Putamen (tissue), 1 donor: ENCODE results near the gene BTG4.

Source experiments
- DNase-seq: peaks from one replicate; pipeline ENCODE4 v3.0.0-alpha.2; 2016; ENCODE audit warnings: low spot score

Gene BTG4

DNA sequence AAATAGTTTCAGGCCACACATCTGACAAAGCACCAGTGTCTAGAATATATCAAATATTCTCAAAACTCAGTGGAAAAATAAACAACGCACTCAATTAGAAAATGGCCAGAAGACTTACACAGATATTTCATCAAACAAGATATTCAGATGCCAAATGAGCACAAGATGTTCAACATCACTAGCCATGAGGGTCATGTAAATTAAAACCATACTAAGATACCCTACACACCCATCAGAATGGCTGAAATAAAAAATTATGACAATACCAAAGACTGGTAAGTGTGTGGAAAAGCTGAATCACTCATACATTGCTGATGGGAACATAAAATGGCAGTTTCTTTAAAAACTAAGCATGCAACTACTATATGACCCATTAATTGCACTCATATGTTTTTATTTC is 21.7 kb downstream of the BTG4 start:
- DNase-seq: no peak

DNA sequence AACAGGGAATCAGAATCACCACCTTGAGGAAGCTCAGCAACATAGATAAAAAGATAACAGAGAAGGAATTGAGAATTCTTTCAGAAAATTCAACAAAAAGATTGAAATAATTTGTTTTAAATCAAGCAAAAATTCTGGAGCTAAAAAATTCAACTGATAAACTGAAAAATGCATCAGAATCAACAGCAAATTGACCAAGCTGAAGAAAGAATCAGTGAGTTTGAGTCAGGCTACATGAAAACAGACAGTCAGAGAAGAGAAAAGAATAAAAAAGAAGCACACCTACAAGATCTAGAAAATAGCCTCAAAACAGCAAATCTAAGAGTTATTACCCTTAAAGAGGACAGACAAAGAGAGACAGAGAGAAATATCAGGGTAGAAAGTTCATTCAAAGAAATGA is 28.8 kb downstream of the BTG4 start:
- DNase-seq: no peak

DNA sequence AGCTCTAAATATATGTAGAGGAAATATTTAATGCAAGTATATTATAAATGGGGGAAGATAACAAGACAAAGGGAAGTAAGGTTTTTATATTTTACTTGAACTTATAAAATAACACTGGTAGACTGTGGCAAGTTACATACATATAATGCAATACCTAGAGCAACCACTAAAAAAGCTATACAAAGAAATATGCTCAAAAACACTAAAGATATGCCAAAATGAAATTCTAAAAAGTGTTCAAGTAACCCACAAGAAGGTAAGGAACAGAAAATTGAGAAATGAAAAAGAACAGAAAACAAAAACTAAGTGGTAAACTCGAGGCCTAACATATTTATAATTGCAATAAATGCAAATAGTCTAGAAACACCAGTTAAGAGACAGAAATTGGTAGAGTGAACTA is 32.5 kb downstream of the BTG4 start:
- no peak for DNase-seq

DNA sequence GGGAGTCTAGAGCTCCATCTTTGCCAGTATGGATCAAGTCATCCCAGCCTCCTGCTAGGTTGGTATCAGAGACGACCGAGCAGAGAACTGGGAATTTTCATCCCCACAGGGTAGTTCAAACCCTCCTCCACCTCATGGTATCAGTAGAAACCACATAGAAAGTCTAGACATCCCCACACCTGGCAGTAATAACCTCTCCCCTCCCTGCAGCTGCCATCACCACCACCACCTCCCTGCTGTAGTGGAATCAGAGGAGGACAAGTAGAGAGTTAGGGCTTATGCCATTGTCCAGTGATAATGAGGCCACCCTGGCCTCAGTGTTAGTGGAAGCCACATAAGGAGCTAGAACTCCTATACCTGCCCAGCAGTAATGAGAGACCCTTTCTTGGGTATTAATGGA is 34.3 kb downstream of the BTG4 start:
- DNase-seq: no peak

DNA sequence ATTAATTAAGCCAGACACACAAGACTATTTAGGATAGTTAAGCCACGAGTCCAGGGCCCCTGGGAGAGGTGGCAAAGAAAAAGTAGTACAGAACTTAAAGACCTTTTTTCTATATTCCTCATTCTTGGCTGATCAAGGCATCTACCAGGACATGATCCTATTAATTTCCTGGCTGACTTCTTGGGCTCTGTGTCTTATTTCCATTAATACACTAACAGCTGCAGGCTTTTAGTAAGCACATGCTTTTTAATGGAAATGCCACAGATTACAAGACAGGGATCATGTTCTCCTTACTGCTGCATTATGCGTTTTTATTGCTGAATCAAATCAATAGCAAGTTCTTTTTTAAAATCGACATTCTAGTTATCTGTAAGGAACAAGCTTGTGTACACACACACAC is 35.2 kb downstream of the BTG4 start:
- no peak for DNase-seq

DNA sequence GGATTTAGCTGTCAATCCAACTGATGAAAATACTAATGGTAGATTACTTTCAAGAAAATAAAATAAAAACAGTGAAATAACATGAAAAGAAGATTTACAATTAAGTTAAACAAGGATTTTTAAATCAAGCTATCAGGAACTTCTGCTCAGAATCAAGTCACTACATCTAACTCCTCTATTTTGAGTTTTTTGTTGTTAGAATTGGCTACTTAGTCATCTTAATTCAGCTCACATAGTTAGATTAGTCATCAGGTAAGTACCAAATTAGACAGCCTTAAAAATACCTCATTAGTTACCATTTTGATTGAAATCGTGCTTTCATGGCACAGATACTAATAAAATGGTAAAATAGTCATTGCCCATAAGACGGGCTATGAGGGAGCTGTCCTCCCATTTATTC is 35.8 kb downstream of the BTG4 start:
- no peak for DNase-seq

DNA sequence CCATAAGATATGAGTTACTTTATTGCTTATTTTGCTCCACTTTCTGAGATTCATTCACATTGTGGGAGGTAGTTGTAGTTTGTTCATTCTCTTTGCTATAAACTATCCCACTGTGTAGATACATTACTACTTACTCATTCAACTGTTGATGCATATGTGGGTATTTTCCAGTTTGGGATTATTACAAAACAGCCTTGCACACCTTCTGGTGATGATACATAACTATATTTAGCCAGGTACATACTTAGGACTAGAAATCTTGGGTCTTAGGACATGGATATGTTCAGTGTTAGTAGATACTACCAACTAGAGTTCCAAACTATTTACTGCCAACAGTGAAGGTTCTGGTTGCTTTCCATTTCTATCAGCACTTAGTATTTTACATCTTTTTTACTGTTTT is 37.8 kb downstream of the BTG4 start:
- DNase-seq: no peak

DNA sequence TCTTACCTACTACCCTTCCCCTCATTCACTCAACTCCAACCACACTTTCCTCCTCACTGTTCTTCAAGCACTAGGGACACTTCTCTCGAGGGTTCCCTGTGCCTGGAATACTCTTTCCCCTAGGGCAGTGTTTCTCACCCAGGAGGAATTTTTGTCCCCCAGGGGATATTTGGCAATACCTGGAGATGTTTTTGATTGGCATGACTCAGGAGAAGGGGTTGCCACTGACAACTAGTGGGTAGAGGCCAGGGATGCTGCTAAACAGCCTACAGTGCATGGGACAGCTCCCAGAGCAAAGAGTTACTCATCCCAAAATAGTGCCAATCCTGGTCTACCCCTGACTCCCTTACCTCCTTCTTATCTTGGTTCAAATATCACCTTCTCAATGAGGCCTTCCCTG is 40.0 kb downstream of the BTG4 start:
- DNase-seq: no peak

DNA sequence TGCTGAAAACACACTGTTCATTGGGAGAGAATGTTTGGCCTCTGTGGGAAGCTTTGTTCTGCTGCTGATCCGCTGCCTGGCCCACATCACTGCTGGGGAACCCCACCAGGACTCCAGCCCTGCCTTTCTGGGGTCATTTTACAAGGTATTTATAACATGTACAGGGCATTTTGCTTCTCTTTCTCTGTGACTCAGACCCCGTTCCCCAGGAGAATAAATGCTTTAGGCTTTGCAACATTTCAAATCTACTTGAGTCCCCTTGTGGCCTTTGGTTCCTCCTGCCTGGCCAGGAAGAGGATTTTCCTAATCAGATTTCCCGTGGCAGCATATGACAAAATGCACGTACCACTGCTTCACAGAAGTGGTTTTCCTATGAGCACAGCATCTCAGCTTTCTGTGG is 43.0 kb downstream of the BTG4 start:
- no peak for DNase-seq

DNA sequence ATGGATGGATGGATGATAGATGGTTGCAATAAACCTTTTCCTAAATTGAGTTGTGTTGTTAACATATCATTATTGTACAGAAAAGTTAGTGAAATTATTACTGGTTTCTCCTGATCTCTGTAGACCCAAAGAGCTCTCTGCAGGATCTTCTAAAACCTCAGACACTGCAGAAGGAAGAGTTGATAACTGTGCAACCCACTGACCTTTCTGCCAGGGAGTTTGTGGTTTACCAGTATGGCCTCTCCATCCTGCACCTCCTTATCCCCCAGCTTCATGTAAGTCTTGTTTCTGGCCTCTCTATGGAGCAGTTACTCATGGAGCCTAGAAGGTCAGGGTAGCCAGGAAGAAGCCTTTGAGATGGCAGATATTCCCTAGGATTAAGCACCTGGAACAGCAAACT is 45.6 kb downstream of the BTG4 start:
- no peak for DNase-seq

DNA sequence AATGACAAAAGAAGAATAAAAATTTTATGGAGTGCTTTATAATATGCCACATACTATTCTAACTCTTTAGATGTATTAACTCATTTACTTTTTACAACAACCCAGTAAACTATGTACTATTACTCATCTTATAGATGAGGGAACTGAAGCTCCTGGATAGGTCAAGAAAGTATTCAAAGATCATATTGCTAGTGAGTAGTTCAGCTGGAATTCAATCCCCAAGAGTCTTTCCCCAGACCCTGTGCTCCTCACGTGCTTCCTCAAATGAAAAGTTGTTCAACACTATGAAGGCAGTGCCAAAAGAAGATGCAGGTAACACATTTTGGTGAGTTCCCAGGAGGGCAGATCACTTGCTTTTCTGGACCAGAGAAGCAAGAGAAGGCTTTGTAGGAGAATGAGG is 46.8 kb downstream of the BTG4 start:
- no peak for DNase-seq

DNA sequence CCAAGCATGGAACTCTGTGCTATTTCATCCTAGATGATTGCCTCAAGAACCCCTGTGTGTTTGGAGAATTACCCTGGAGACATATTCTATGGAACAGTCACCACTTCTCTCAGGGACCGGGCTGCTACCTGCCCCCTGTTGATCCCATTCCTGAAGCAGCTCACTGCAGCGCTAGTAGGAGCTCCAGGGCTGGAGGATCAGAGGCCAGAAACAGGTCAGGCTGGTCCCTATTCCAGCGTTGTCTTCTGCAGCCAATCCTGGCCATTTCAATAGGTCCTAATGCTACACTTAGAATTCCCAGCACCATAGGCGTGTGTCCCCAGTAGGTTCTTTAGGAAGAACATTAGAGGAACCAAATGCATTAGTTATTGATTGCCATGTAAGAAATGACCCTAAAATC is 48.9 kb downstream of the BTG4 start:
- no peak for DNase-seq

DNA sequence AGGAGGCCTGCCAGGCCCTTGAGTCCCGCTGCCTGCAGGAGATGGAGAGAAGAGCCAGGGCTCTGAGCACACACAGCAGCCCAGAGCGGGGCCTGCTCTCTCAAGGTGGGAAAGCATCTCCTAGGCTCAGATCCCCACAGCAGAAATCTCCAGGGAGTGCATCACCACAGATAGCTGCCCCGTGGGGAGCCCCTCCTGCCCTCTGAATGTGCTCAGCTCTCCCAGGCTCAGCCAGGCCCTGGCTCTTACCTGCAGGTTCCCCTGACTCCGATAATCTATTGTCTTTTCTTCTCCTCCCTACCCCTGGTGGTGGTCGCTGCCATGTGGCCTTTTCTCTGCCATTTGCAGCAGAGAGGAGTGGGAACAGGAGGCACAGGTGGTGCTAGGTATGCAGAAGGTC is 49.9 kb downstream of the BTG4 start:
- no peak for DNase-seq

DNA sequence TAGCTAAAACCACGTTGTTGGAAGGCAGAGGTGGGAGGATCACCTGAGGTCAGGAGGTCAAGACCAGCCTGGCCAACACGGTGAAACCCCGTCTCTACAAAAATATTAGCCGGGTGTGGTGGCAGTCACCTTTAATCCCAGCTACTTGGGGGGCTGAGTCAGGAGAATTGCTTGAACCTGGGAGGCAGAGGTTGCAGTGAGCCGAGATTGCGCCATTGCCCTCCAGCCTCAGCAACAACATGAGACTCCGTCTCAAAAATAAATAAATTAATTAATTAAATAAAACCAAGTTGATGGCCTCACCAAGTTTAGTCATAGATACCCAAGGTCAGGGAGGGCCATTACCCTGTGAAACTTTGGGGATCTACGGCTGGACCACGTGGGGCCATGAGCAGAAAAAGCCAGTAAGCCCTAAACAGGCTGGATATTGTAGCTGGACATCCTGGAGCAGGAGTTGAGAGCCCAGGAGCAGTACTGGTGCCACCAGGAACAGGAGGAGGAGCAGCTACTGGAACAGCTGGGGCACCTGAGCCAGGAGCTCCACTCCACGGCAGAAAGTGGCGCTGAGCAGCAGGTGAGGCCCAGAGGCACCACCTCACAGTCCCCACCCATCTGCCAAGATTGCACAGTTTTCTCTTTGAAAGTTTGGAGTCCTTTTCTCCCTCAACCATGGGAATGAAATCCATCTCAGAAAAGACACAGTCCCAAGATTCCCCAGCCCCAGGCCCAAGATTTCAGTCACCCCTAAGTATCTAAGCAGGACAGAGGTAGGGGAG is 50.5 kb downstream of the BTG4 start:
- DNase-seq: no peak

DNA sequence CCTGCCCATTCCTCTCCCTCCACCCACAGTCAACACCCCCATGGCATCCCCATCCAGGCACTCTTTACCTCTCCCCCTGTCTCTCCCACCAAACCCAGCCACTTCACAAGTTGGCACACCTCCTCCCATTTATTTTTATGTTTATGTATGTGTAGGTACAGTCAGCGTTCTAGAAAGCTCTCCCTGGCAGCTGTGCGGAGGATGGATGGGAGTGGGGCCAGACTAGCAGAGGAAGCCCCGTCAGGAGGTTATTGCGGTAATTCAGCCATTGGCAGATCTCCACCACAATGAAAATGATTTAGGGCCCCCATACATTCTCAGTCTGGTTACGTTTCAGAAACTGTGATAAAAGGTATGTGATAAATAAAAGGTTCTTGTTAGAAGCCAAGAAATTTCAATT is 51.3 kb downstream of the BTG4 start:
- DNase-seq: no peak

DNA sequence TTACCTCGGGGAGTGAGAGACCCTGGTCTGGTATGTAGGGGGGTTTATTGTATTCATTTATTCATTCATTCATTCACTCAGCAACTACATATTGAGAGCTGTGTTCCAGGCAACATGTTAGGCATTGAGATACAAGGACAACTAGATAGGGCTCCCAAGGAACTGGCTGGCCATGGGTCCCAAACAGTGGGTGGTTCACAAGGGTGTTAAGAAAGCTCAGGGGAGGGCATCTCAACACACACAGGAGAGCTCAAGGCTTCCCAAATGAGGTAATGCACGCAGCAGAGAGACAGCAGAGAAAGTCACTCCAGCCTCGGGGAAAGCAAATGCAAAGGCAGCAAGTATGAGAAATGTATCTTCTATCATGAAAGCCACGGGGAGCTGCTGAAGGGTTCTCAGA is 51.8 kb downstream of the BTG4 start:
- no peak for DNase-seq

DNA sequence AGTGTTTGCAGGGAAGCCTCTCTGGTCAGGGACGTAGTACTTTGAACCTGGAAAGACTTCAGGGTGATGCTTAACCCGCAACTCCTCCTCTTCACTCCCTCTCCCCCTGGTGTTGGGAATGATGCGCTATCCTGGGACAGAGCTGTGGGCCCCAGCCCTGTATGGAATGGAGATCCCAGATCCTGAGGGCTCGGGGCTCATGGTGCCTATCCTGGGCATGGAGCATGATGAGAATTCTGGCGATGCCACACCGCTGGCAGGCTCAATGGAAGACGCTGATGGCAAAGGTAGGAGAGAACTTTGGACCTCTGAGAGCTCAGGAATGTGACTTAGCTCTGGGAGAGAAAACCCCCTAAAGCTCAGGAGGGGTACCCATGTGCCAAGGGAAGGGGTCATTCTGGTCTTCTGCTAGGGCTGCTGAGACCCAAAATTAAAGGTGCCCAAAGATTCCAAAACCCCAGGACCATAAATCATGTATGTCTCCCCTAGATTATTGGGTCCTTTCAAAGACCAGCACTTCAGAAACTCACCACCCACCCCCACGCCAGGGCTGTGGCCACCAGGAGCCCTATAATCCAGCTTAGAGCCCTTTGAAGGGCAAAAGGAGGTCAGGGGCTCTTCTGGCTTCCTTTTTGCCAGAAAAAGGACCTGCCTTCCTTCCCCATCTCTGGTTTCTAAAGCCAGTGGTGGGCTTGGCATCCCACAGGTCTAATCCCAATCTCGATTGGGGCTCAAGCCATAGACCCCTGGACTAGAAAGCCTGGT is 52.5 kb downstream of the BTG4 start:
- no peak for DNase-seq

DNA sequence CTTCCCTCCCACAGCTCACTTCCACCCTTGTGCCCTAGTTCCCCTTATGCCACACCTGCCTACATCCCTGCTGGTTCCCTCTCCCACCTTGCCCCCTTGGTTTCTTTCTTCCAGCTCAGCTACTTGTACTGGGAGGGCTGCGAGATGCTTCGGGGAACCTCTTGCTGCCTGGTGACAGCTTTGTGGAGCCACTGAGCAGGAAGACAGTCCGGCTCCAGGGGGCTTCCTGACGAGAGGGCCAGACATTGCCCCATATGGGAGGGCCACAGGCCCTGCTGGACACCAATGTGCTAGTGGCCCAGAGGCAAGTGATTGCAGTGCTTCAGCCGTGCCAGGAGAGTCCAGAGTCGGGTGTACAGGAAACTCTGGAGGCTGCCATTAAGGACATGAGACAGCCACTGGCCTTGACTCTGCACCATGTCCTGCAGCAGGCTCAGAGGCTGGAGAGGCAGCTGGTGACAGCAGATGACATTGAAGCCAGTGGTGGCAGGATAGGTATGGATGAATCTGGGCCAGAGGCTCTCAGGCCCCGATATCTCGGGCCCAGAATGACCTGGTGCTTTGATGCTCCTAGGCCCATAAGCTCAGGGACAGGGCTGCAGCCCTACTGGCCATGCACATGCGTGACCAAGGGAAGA is 54.3 kb downstream of the BTG4 start:
- DNase-seq: no peak

DNA sequence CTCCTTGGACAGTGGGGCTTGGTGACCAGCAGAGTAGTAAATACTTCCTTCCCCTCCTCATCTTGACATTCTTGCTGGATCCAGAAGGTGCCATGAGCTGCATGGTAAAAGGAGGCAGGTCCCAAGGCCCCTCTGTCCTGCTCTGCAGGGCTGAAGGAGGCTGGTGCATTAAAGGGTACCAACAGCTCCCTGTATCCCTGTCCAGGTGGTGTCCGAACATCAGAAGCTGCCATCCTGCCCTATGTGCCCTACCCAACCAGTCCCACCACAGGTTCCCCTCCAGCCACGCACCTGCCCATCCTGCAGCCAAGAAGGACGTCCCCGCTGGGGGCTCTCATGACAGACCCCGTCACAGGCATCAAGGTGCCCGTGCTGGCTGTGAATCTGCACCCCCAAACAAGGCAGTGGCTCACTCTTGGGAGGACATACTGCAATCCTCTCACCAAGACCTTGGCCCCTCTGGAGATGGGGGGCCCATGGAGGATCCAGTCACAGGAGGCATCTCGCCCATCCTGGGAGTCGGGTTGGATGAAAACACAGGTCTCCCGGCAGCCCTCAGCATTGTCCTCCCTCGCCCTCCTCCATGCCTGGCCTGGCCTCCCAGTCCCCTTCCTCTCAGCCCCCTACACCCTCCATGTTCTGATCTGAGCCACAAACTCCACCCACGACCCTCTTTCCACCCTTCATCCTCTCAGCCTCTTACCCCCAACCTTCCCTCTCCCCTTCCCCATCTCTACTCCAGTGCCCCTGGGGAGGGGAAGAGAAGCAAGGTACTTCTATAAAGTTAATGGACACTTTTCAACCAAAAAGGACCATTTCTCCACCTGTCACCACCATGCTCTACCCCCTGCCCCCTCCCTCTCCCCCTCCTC is 55.1 kb downstream of the BTG4 start:
- no peak for DNase-seq

DNA sequence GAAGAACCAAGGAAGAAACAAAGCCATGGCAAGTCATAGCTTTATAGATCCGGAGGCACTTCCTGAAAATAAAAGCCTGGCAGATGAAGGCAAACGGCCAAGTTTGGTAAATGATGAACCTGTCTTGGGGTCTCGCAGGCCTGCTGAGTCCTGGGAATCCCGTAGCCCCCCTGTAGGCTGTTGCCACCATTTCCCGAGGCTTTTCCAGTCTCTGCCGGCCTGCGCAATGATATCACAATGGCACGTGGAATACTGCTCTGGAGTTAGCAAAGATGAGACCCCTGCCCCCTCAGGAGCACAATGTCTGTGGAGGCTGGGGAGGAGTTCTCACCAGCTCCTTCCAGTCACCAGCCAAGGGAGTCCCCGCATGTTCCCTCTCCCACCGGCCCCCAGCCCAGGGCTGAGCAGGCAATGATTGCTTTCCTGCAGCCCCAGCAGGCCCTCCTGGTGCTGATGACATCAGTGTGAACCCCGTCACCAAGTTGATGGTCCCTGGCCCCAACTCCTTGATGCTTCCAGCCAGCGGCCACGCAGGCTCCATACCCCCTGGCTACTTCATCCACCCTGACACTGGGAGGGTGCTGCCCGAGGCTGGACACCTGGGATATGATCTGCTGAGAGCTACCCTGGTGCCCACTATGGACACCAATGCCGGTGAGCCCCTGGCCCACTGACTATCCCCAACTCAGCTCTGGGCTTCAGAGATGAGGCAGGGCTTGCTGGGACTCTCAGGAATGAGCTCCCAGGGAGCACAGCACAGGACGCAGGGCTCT is 55.9 kb downstream of the BTG4 start:
- DNase-seq: no peak

DNA sequence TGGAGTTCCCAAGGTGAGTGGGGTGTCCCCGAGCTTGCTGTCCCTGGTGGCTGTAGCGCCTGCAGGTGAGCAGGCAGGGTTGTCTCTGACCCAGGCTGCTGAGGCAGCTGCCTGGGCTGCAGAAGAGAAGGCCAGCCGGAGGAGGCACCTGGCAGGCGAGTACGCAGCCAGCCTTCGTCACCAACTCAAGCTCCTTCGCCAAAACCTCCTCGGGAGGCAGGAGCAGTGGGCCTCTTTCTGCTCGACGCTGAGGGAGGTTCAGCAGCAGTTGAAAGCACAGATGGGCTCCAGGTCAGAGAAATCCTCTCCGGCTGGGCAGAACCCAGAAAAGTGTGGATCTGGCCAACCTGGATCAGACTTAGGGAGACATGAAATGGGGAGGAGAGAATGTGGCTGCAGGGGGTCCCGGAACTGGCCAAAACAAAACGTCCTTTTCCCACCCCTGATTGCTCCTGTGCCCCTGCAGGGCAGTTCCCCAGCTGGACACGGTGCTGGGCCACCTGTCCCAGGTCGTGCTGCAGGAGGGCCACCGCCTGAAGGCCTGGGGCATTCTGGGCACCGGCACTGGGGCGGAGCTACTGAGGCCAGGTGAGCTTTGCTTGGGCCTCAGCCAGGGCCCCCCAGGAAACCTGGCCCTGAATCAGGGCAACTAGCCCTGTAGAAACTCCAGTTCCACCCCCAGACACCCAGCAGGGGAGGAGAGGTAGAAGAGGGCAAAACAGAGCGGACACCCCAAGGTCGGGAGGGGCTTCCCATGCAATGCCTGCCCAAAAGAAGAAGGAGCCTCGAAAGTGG is 56.7 kb downstream of the BTG4 start:
- no peak for DNase-seq
